AG09309 (cell line): Measurements from ENCODE around the gene ADRM1.

Experiments
- DNase-seq: peaks from one replicate; pipeline ENCODE4 v3.0.0-alpha.2; 2010; ENCODE audit warnings: low read depth
- H3K4me3 ChIP-seq: 2 replicates; pipeline ENCODE4 v1.5.1; 2011; ENCODE audit warnings: mild to moderate bottlenecking, low read depth, low read length, moderate library complexity; ENCODE audit not compliant: control insufficient read depth
- TF ChIP-seq, protein P1 (sequence below): IDR thresholded peaks from 2 replicates; pipeline ENCODE4 v1.5.1; 2011; ENCODE audit warnings: mild to moderate bottlenecking, low read depth, low read length, inconsistent platforms; ENCODE audit not compliant: insufficient read depth, control insufficient read depth; ENCODE audit errors: missing control alignments

ADRM1 gene

DNA sequence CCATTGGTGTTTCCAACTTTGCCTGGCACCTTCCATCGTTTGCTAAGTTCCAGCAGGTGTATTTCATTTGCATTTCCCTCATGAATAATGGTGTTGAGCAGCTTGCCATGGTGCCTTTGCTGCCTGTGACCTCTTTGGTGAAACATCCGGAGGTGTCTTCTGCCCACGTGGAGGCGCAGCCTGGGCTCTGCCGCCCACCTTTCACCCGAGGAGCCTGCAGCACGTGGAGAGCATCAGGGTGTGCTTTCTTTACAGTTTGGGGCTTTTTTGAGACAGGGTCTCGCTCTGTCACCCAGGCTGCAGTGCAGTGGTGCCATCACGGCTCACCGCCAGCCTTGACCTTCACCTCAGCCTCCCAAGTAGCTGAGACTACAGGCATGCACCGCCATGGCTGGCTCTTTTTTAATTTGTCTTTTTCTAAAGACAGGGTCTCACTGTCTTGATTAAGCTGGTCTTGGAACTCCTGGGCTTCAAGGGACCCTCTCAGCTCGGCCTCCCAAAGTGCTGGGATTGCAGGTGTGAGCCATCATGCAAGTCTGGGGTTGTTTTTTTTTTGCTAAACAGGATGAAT, 3.0 kb upstream of the ADRM1 start:
- no peak for DNase-seq
- TF ChIP-seq, protein P1, sequence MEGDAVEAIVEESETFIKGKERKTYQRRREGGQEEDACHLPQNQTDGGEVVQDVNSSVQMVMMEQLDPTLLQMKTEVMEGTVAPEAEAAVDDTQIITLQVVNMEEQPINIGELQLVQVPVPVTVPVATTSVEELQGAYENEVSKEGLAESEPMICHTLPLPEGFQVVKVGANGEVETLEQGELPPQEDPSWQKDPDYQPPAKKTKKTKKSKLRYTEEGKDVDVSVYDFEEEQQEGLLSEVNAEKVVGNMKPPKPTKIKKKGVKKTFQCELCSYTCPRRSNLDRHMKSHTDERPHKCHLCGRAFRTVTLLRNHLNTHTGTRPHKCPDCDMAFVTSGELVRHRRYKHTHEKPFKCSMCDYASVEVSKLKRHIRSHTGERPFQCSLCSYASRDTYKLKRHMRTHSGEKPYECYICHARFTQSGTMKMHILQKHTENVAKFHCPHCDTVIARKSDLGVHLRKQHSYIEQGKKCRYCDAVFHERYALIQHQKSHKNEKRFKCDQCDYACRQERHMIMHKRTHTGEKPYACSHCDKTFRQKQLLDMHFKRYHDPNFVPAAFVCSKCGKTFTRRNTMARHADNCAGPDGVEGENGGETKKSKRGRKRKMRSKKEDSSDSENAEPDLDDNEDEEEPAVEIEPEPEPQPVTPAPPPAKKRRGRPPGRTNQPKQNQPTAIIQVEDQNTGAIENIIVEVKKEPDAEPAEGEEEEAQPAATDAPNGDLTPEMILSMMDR: no peak

DNA sequence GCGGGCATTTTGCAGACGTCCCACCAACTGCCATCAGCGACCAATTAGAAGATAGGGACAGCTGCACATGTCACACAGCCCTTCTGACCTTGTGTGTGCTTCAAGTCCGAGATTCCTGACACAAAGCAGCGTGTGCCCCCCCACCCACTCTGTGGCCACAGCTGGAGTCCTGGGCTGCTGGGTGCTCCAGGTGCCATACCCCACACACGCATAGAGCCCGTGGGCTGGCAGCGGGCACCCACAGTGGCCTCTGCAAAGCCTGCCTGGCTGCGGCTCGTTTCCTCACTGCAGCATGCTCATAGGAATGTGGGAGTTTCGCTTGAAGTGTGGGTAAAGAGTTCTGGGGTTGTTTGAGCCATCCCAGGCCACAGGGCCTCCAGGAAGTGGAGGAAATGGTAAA, 2.5 kb upstream of the ADRM1 start:
- H3K4me3 ChIP-seq: no peak overlapping the region
- DNase-seq: no peak
- TF ChIP-seq, protein P1: no peak

More for the DNA sequence above, 3.0 kb upstream of the ADRM1 start:
- H3K4me3 ChIP-seq: no peak overlapping the region

DNA sequence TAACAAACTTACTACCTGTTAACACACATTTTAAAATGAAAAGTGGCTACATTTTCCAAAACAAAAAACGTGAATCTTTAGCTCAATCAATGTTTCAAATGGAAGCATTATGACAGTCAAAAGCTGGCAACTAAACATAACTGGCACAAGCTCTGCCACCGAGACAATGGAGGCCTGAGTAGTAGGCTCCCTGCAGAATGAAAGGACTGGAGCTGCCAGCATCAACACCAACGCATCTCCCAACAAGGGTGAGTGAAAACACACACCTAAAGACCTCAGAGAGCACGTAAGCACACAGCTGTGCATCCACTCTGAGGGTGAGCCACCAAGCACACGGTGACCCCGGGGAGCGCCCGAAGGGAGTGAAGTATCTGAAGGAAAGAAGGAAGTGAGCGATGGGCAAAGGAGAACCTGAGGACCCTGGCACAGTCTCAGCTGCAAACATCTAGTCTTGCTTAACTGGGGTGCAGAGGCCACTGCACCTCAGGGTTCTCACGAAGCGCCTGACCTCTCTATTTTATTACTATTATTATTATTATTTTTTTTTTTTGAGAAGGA, 1.6 kb upstream of the ADRM1 start:
- H3K4me3 ChIP-seq: no peak overlapping the region
- TF ChIP-seq, protein P1: no peak
- no peak for DNase-seq

DNA sequence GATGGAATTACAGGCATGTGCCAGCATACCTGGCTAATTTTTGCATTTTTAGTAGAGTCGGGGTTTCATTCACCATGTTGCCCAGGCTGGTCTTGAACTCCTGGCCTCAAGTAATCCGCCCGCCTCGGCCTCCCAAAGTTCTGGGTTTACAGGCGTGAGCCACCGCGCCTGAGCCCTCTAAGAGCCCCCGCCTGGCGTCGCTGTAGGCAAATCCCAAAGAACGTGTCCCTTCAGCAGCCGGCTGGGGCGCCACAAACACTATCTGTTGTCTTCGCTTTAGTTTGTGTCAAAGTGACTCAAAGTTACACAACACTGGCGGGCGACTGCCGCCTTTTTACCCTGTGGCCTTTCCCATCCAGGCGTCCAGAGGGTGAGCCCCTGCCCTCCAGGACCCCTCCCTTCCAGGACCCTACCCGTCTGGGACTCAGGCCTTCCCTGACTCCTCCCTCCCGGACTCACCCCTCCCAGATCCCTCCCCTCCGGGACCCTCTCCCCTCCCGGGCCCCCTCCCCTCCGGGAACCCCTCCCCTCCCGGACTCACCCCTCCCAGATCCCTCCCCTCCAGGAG, 940 bp upstream of the ADRM1 start:
- DNase-seq: peak; percentile 80
- H3K4me3 ChIP-seq: peak overlapping the region; percentile 73
- TF ChIP-seq, protein P1: peak; percentile 94

DNA sequence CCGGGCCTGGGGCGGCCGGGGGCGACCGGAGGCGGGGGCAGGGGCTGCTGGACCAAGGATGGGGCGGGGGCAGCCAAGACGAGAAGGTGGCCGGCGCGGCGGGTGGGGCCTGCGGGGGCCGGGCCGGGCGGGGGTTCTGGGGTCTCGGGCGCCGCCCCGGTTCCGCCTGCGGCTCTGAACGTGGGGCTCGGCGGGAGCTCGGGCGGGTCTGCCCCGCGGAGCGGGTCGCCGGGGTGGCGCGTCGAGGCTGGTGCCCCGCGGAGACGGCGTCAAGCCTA, 204 bp downstream of the ADRM1 start:
- DNase-seq: no peak
- peak overlapping the region; percentile 86 for H3K4me3 ChIP-seq
- TF ChIP-seq, protein P1: no peak

DNA sequence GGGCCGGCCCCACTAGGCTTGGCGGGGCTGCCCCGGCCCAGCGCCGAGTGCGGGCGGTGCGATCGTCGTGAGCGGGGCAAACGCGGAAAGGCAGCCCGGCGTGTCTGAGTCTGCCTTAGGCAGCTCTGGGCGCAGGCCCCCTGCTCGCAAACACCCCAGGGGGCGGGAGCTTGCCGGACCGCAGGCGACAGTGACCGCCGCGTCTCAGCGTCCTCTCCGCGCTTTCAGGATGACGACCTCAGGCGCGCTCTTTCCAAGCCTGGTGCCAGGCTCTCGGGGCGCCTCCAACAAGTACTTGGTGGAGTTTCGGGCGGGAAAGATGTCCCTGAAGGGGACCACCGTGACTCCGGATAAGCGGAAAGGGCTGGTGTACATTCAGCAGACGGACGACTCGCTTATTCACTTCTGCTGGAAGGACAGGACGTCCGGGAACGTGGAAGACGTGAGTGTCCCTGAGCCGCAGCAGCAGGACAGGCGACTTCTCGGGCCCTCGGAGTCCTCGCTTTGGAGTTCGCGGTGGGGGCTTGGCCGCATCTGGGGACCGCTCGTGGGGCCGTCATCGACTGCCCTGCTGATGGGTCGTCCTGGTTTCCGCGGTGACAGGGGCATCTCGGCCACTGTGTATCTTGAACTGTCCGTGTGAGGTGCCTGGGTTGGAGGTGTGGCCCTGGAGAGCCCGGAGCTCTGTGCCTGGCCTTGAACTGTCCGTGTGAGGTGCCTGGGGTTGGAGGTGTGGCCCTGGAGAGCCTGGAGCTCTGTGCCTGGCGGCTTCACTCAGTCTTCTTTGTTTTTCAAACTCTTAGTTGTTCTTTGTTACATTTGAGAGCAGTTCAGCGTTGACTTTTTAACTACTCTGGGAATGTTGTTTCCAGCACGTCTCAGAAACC, 786 bp downstream of the ADRM1 start:
- peak overlapping the region; percentile 86 for H3K4me3 ChIP-seq
- no peak for DNase-seq
- TF ChIP-seq, protein P1: no peak
